Smooth muscle cell (in vitro differentiated cells): ENCODE data around the gene RIC8B. TPM values are rescaled to one million over a fixed set of nuclear protein-coding genes. Genes with fewer than 3 reads are reported as not detected.

Source experiments
- DNase-seq: peaks from one replicate; lab custom pipeline; 2025; ENCODE audit not compliant: unreplicated experiment; lab: John Stamatoyannopoulos, UW
- H2AFZ ChIP-seq: fragments of 200-600 bp; sonication (generic); 2 replicates; pipeline ENCODE4 v1.6.0; 2016; ENCODE audit warnings: antibody characterized with exemption, low read depth, mild to moderate bottlenecking
- H3F3A ChIP-seq: fragments of 200-600 bp; sonication (generic); 2 replicates; pipeline ENCODE4 v1.6.0; 2017; ENCODE audit warnings: antibody characterized with exemption, low read depth
- H3K27ac ChIP-seq: fragments of 200-600 bp; sonication (generic); 2 replicates; pipeline ENCODE4 v1.5.1; 2016; ENCODE audit warnings: low read depth, mild to moderate bottlenecking
- H3K27me3 ChIP-seq: fragments of 200-600 bp; sonication (generic); 2 replicates; pipeline ENCODE4 v1.6.1; 2016; ENCODE audit warnings: low read depth, mild to moderate bottlenecking
- H3K36me3 ChIP-seq: fragments of 200-600 bp; sonication (generic); 2 replicates; pipeline ENCODE4 v1.5.1; 2016; ENCODE audit warnings: low read depth
- H3K4me1 ChIP-seq: fragments of 200-600 bp; sonication (generic); 2 replicates; pipeline ENCODE4 v1.5.1; 2016; ENCODE audit warnings: low read depth
- H3K4me2 ChIP-seq: fragments of 200-600 bp; sonication (generic); 2 replicates; pipeline ENCODE4 v1.6.0; 2016; ENCODE audit warnings: mild to moderate bottlenecking
- H3K4me3 ChIP-seq: fragments of 200-600 bp; sonication (generic); 2 replicates; pipeline ENCODE4 v1.5.1; 2016; ENCODE audit warnings: mild to moderate bottlenecking
- H3K79me2 ChIP-seq: fragments of 200-600 bp; sonication (generic); 2 replicates; pipeline ENCODE4 v1.6.0; 2016; ENCODE audit warnings: low read depth, mild to moderate bottlenecking
- H3K9ac ChIP-seq: fragments of 200-600 bp; sonication (generic); 2 replicates; pipeline ENCODE4 v1.6.0; 2016; ENCODE audit warnings: low read depth
- H3K9me3 ChIP-seq: fragments of 200-600 bp; sonication (generic); replicated peaks from 2 replicates; pipeline ENCODE4 v1.5.1; 2016; ENCODE audit warnings: low read depth
- H4K20me1 ChIP-seq: fragments of 200-600 bp; sonication (generic); 2 replicates; pipeline ENCODE4 v1.6.0; 2016; ENCODE audit warnings: low read depth
- CTCF ChIP-seq: fragments of 200-600 bp; sonication (generic); IDR thresholded peaks from 2 replicates; pipeline ENCODE4 v1.5.1; 2017; ENCODE audit warnings: borderline replicate concordance, mild to moderate bottlenecking, antibody characterized with exemption; ENCODE audit not compliant: insufficient read depth, poor library complexity, severe bottlenecking
- WGBS: methylation state at CpG from one replicate; pipeline ENCODE4 v1.1.7; 2016; ENCODE audit warnings: low lambda C conversion rate; 5-methylcytosine and 5-hydroxymethylcytosine counted together
- polyA plus RNA-seq: library from polyadenylated mRNA; unstranded; fragments of >200 nt; fragmentation: Nextera tagmentation; extraction: Ambion mirVana; gene quantifications from 2 replicates; pipeline ENCODE4 v1.2.1, GENCODE V29; 2016
- total RNA-seq: library from RNA; depleted of rRNA; stranded (reverse); fragments of >200 nt; gene quantifications from 2 replicates; pipeline ENCODE4 v1.2.3, GENCODE V29; 2014

RIC8B gene
- total and polyA plus RNA-seq, 2 experiments from 2014 or later: 7.3 to 11.7 TPM

DNA sequence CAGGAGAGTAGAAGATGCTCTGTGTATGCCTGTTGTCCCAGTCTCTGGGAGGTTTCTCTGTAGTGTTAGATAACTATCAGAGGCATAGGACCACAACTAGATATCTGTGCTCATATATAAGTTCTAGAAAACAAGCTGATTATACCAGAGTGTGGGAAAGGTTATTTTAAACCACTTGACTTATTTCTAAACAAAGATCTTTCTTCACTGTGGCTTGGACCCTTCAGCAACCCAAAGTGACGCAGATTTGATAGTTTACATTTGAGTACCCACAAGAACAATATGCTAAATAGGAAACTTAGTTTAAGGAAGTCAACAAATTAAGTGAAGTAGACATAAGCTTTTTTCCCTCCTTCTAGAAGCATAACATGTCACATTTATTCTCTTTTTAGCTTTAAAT lies 41.3 kb downstream of the RIC8B start:
- no peaks in the 10 kb centered on the region for H3K9me3 ChIP-seq
- H4K20me1 ChIP-seq: no peaks in the 10 kb centered on the region
- H2AFZ ChIP-seq: no peak overlapping the region
- H3K79me2 ChIP-seq: no peaks in the 10 kb centered on the region
- no peaks in the 10 kb centered on the region for H3F3A ChIP-seq
- no peak overlapping the region for H3K9ac ChIP-seq
- no peaks in the 10 kb centered on the region for H3K27me3 ChIP-seq
- H3K4me2 ChIP-seq: no peak overlapping the region
- no peaks in the 10 kb centered on the region for H3K4me1 ChIP-seq
- 100% methylated on average over 1 of the region's 1 CpG for WGBS
- no peak for TF ChIP-seq CTCF
- no peak overlapping the region for H3K27ac ChIP-seq
- H3K36me3 ChIP-seq: peaks cover 4% of the 10 kb centered on the region
- DNase-seq: no peak
- H3K4me3 ChIP-seq: no peak overlapping the region

- Histone ChIP-seq H3K27me3 (no peaks in the 10 kb centered on the region), H3K36me3 (peaks cover 7% of the 10 kb centered on the region), H3F3A (no peaks in the 10 kb centered on the region), H3K4me1 (no peaks in the 10 kb centered on the region), H3K4me3 (no peak overlapping the region), H3K9ac (no peak overlapping the region), H3K79me2 (no peaks in the 10 kb centered on the region), H3K27ac (no peak overlapping the region), H3K9me3 (no peaks in the 10 kb centered on the region), H2AFZ (no peak overlapping the region), H4K20me1 (no peaks in the 10 kb centered on the region), H3K4me2 (no peak overlapping the region)
- 100% methylated on average over 2 of the region's 2 CpGs for WGBS
- no peak for TF ChIP-seq CTCF
- DNase-seq: no peak
Measured at GRCh38 chr12:106816231-106816630, 41.7 kb downstream of the RIC8B start.

GRCh38 chr12:106819991-106820390 lies 45.5 kb downstream of the RIC8B start:
- no peak overlapping the region for H3K4me2 ChIP-seq
- no peak overlapping the region for H3K27ac ChIP-seq
- whole genome bisulfite sequencing: 80% methylated on average over 1 of the region's 1 CpG
- no peaks in the 10 kb centered on the region for H3K27me3 ChIP-seq
- H3F3A ChIP-seq: no peaks in the 10 kb centered on the region
- no peak for DNase-seq
- no peak overlapping the region for H2AFZ ChIP-seq
- H4K20me1 ChIP-seq: no peaks in the 10 kb centered on the region
- H3K9me3 ChIP-seq: no peaks in the 10 kb centered on the region
- H3K9ac ChIP-seq: no peak overlapping the region
- no peaks in the 10 kb centered on the region for H3K4me1 ChIP-seq
- H3K36me3 ChIP-seq: peaks cover 7% of the 10 kb centered on the region
- H3K4me3 ChIP-seq: no peak overlapping the region
- H3K79me2 ChIP-seq: no peaks in the 10 kb centered on the region
- no peak for TF ChIP-seq CTCF

DNA sequence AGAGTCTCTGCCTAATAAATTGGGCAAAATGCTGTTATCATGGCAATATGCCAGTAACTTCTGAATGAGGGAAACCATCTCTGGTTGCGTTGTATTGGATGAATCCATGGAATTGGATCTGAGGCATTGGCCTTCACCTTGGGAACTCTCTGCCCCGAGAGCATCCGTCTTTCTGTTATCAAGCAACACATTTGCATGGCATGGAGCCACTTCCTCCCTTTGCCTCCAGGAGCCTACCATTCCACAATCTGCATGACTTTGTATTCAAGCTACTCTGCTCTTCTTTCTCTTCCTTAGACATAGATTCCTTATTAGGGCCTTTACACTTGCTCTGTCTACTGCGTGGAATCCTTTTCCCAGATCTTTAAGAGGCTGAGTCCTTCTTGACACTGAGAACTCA lies 57.2 kb downstream of the RIC8B start:
- TF ChIP-seq CTCF: no peak
- Histone ChIP-seq H3F3A (no peaks in the 10 kb centered on the region), H3K27me3 (no peaks in the 10 kb centered on the region), H3K36me3 (no peaks in the 10 kb centered on the region), H3K79me2 (no peaks in the 10 kb centered on the region), H3K4me1 (no peaks in the 10 kb centered on the region), H3K27ac (no peak overlapping the region), H3K4me2 (no peak overlapping the region), H4K20me1 (peaks cover 4% of the 10 kb centered on the region), H3K9me3 (no peaks in the 10 kb centered on the region), H3K9ac (no peak overlapping the region), H3K4me3 (no peak overlapping the region), H2AFZ (no peak overlapping the region)
- no peak for DNase-seq
- WGBS: 63% methylated on average over 4 of the region's 4 CpGs
